Activated T-cell treated with anti-CD3 and anti-CD28 coated beads, Interleukin-2, amount 50 U/mL, for 24 hours (primary cell): ENCODE measurements around the gene RAF1.
"Not testable (repeated sequence)": the region's sequence is repeated elsewhere in the genome, so short reads cannot be mapped to it uniquely, and the experiment has no call there.

Experiments
- DNase-seq: peaks from one replicate; pipeline ENCODE4 v3.0.0-alpha.2; 2020
- H3K27ac Mint-ChIP-seq: 2 replicates; pipeline ENCODE4 v1.8.0; 2020; ENCODE audit warnings: mild to moderate bottlenecking, mixed read lengths
- H3K27me3 Mint-ChIP-seq: 2 replicates; pipeline ENCODE4 v1.8.0; 2020; ENCODE audit warnings: mixed read lengths
- H3K36me3 Mint-ChIP-seq: 2 replicates; pipeline ENCODE4 v1.8.0; 2020; ENCODE audit warnings: low read depth, mixed read lengths
- H3K4me1 Mint-ChIP-seq: 2 replicates; pipeline ENCODE4 v1.8.0; 2020; ENCODE audit warnings: low read depth, mixed read lengths
- H3K4me3 Mint-ChIP-seq: 2 replicates; pipeline ENCODE4 v1.8.0; 2020; ENCODE audit warnings: mild to moderate bottlenecking, moderate library complexity, mixed read lengths
- H3K9me3 Mint-ChIP-seq: 2 replicates; pipeline ENCODE4 v1.8.0; 2020; ENCODE audit warnings: mixed read lengths

The RAF1 gene

DNA sequence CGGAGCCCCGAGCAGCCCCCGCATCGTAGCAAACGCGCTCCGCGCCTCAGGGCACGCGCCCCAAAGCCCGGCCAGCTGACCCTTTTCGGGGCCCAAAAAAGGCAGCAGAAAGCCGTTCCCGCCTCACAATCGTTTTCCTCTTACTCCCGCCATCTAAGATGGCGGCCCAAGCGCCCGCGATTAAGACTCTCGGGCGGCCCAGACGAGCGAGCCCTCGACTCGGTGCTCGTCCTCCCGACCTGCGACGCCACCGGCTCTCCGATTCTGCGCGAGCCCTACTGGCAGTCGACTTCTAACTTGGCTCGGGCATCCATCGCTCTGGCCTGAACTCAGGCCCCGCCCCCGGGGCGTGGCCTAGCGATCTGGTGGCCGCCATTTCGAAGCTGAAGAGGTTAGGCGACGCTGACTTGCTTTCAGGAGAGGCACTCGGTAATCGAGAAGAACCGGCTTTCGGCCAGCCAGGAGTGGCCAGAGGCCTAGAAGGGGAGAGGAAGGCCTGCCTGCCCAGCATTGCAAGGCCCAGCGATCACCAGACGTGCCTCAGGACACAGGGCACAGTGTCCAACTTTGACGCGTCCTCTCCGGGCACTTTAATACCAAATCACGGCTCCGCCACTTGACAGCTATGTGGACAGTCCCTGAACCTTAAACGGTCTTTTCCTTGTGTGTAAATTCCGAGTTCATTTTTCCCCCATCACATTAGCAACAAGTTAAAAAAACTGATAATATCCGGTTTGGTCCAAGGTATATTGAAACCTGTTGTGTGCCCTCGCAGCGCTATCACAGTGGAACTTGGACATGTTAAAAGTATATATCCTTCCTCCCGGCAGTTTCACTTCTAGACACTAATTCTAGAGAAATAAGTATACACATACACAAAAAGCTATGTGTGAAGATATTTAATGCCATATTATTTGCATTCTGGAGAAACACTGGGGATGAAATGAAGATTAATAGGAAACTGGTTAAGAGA, at the start of gene RAF1:
TSS of gene RAF1 (minus strand) at position 182 of the 973 bp plus-strand sequence. CDS start 45,396 bp downstream, outside the sequence.
- Mint-ChIP-seq H3K27me3 (no peaks in the 10 kb centered on the region), H3K27ac (peak within 1 kb of the TSS; percentile 98), H3K36me3 (peaks cover 24% of the 10 kb centered on the region), H3K9me3 (no peaks in the 10 kb centered on the region), H3K4me3 (peak within 1 kb of the TSS; percentile 83), H3K4me1 (peaks cover 35% of the 10 kb centered on the region)
- DNase-seq, result peak; percentile 97

- peaks cover 5% of the 10 kb centered on the region for H3K27me3 Mint-ChIP-seq
- no peaks in the 10 kb centered on the region for H3K4me1 Mint-ChIP-seq
- no peaks in the 10 kb centered on the region for H3K36me3 Mint-ChIP-seq
- no peak for DNase-seq
- no peak overlapping the region for H3K4me3 Mint-ChIP-seq
- no peaks in the 10 kb centered on the region for H3K9me3 Mint-ChIP-seq
- no peak overlapping the region for H3K27ac Mint-ChIP-seq
Measured at GRCh38 chr3:12710062-12710461, 46.1 kb upstream of the RAF1 start.

DNA sequence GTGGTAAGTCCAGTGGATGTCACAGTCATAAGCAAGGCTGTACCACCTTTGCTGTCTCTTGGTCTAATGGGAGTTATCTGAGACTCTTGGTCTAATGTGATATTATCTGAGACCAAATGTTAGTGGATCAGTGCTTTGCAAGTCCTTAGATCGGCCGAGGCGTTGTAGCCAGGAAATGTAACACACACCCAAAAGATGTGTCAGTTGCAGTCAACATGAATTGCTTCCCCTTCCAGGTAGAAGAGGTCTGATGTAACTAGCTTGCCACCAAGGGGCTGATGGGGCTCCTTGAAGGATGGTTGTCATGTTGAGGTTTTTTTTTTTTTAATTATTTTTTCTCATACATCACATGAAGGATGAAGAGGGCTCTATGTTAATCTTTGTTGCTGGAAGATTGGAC, 45.4 kb upstream of the RAF1 start:
- H3K27me3 Mint-ChIP-seq, result peaks cover 5% of the 10 kb centered on the region
- H3K36me3 Mint-ChIP-seq, result no peaks in the 10 kb centered on the region
- H3K27ac Mint-ChIP-seq, result no peak overlapping the region

GRCh38 chr3:12708584-12709192, 44.8 kb upstream of the RAF1 start:
- no peak for DNase-seq
- Mint-ChIP-seq H3K36me3 (no peaks in the 10 kb centered on the region), H3K9me3 (no peaks in the 10 kb centered on the region), H3K27me3 (peaks cover 5% of the 10 kb centered on the region), H3K27ac (no peak overlapping the region), H3K4me1 (no peaks in the 10 kb centered on the region), H3K4me3 (no peak overlapping the region)

More for the DNA sequence above, 45.4 kb upstream of the RAF1 start:
- H3K4me1 Mint-ChIP-seq, result no peaks in the 10 kb centered on the region
- no peak overlapping the region for H3K4me3 Mint-ChIP-seq
- DNase-seq, result no peak
- no peaks in the 10 kb centered on the region for H3K9me3 Mint-ChIP-seq

- H3K27ac Mint-ChIP-seq, result no peak overlapping the region
- no peaks in the 10 kb centered on the region for H3K4me1 Mint-ChIP-seq
- peaks cover 5% of the 10 kb centered on the region for H3K27me3 Mint-ChIP-seq
- H3K36me3 Mint-ChIP-seq, result no peaks in the 10 kb centered on the region
- DNase-seq, result no peak
- H3K4me3 Mint-ChIP-seq, result no peak overlapping the region
- H3K9me3 Mint-ChIP-seq, result no peaks in the 10 kb centered on the region
Measured at GRCh38 chr3:12707449-12707848, 43.5 kb upstream of the RAF1 start.

GRCh38 chr3:12706504-12707253, 42.8 kb upstream of the RAF1 start:
- Mint-ChIP-seq H3K27me3 (peaks cover 5% of the 10 kb centered on the region), H3K36me3 (no peaks in the 10 kb centered on the region), H3K4me3 (no peak overlapping the region), H3K9me3 (no peaks in the 10 kb centered on the region), H3K4me1 (no peaks in the 10 kb centered on the region), H3K27ac (no peak overlapping the region)
- DNase-seq, result peak; percentile 54

GRCh38 chr3:12705981-12706380, 42.1 kb upstream of the RAF1 start:
- no peaks in the 10 kb centered on the region for H3K9me3 Mint-ChIP-seq
- H3K4me3 Mint-ChIP-seq, result no peak overlapping the region
- no peaks in the 10 kb centered on the region for H3K4me1 Mint-ChIP-seq
- H3K27me3 Mint-ChIP-seq, result peaks cover 5% of the 10 kb centered on the region
- H3K36me3 Mint-ChIP-seq, result no peaks in the 10 kb centered on the region
- no peak overlapping the region for H3K27ac Mint-ChIP-seq
- DNase-seq, result no peak

GRCh38 chr3:12705374-12705926, 41.5 kb upstream of the RAF1 start:
- Mint-ChIP-seq H3K36me3 (no peaks in the 10 kb centered on the region), H3K9me3 (no peaks in the 10 kb centered on the region), H3K27me3 (peaks cover 5% of the 10 kb centered on the region)

GRCh38 chr3:12702501-12702900, 38.6 kb upstream of the RAF1 start:
- no peaks in the 10 kb centered on the region for H3K36me3 Mint-ChIP-seq
- no peaks in the 10 kb centered on the region for H3K4me1 Mint-ChIP-seq
- no peak overlapping the region for H3K4me3 Mint-ChIP-seq
- H3K9me3 Mint-ChIP-seq, result no peaks in the 10 kb centered on the region
- no peak overlapping the region for H3K27ac Mint-ChIP-seq
- no peak for DNase-seq
- H3K27me3 Mint-ChIP-seq, result peaks cover 5% of the 10 kb centered on the region

More at GRCh38 chr3:12705374-12705926, 41.5 kb upstream of the RAF1 start:
- H3K4me1 Mint-ChIP-seq, result no peaks in the 10 kb centered on the region
- no peak overlapping the region for H3K27ac Mint-ChIP-seq
- no peak for DNase-seq
- H3K4me3 Mint-ChIP-seq, result no peak overlapping the region

DNA sequence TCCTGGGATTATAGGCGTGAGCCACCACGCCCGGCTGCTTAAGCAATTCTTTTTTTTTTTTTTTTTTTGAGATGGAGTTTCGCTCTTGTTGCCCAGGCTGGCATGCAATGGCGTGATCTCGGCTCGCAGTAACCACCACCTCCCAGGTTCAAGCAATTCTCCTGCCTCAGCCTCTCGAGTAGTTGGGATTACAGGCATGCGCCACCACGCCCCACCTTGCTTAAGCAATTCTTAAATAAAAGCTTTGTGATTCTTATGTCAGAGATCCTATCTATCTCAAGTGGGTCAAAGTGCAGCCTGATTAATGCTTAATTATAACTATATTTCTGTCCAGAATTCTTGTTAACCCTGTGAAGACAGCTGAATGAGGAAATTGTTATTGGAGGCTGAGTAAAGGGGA, 37.7 kb upstream of the RAF1 start:
- not testable (repeated sequence) for H3K4me3 Mint-ChIP-seq, H3K27ac Mint-ChIP-seq, H3K4me1 Mint-ChIP-seq, H3K36me3 Mint-ChIP-seq, DNase-seq, H3K27me3 Mint-ChIP-seq, H3K9me3 Mint-ChIP-seq

DNA sequence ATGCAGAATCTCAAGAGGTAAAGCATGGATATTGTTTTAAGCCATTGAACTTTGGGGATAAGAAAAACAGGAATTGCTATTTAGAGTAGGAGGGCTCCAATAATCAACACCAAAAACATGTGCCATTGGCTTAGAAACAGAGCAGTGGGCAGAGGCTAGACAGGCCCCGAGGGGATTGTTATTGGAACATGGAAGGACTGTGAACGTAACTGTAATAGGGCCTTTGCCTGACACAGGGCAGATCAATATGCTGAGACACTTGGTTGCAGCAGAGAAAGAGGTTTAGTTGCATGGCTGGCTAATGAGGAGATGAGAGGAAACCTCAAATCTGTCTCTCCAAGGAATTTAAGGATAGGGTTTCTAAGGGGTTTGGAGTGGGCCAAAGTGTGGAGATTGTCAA, 36.9 kb upstream of the RAF1 start:
- no peaks in the 10 kb centered on the region for H3K27me3 Mint-ChIP-seq
- no peaks in the 10 kb centered on the region for H3K9me3 Mint-ChIP-seq
- no peaks in the 10 kb centered on the region for H3K4me1 Mint-ChIP-seq
- no peak for DNase-seq
- H3K4me3 Mint-ChIP-seq, result no peak overlapping the region
- H3K27ac Mint-ChIP-seq, result no peak overlapping the region
- H3K36me3 Mint-ChIP-seq, result no peaks in the 10 kb centered on the region

DNA sequence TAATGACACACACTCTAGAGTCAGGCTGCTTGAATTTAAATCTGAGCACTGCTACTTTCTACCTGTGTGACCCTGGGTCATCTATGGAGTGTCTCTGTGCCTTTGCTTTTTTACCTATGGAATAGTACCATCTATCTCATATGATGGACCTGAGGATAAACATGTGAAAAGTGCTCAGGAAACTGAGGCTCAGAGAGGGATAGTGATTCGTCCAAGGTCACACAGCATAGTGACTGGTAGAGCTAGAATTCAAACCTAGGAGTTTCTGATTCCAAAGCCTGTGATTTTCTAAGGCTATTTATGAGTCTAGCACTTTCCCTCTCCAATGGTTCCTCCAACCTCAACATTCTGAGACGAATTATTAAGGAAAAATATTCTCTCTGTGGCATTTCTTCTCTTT, 32.0 kb upstream of the RAF1 start:
- no peak overlapping the region for H3K4me3 Mint-ChIP-seq
- no peaks in the 10 kb centered on the region for H3K27me3 Mint-ChIP-seq
- no peak for DNase-seq
- no peak overlapping the region for H3K27ac Mint-ChIP-seq
- no peaks in the 10 kb centered on the region for H3K4me1 Mint-ChIP-seq
- no peaks in the 10 kb centered on the region for H3K9me3 Mint-ChIP-seq
- H3K36me3 Mint-ChIP-seq, result no peaks in the 10 kb centered on the region

DNA sequence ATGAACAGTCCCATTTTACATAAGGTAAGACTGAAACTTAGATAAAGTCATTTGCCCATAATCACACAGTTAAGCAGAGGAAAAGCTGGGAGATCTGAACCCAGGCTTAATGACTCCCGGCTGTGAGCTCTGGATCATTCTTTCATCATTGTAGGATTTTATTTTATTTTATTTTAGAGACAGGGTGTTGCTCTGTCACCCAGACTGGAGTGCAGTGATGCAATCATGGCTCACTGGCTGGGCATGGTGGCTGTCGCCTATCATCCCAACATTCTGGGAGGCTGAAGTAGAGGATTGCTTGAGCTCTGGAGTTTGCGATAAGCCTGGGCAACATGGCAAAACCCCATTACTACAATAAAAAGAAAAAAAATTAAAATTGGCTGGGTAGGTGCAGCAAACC, 31.2 kb upstream of the RAF1 start:
- Mint-ChIP-seq H3K4me1 (no peaks in the 10 kb centered on the region), H3K36me3 (no peaks in the 10 kb centered on the region), H3K27ac (no peak overlapping the region), H3K27me3 (no peaks in the 10 kb centered on the region), H3K4me3 (no peak overlapping the region), H3K9me3 (no peaks in the 10 kb centered on the region)
- DNase-seq, result no peak

GRCh38 chr3:12692444-12692843, 28.5 kb upstream of the RAF1 start:
- Mint-ChIP-seq H3K4me1 (no peaks in the 10 kb centered on the region), H3K27ac (no peak overlapping the region), H3K27me3 (peaks cover 8% of the 10 kb centered on the region), H3K4me3 (no peak overlapping the region), H3K36me3 (no peaks in the 10 kb centered on the region), H3K9me3 (no peaks in the 10 kb centered on the region)
- no peak for DNase-seq
